NK-92 (cell line): ENCODE measurements around the gene OCA2.
"Not testable (repeated sequence)": the region's sequence is repeated elsewhere in the genome, so short reads cannot be mapped to it uniquely, and the experiment has no call there.

Experiments
- DNase-seq: peaks from one replicate; lab custom pipeline; 2025; ENCODE audit not compliant: unreplicated experiment; lab: John Stamatoyannopoulos, UW

The OCA2 gene

GRCh38 chr15:28121577-28121976, 22.5 kb upstream of the OCA2 start:
- DNase-seq, result not testable (repeated sequence)

GRCh38 chr15:28120359-28120640, 21.2 kb upstream of the OCA2 start:
- DNase-seq, result no peak

GRCh38 chr15:28118531-28118930, 19.4 kb upstream of the OCA2 start:
- no peak for DNase-seq

- DNase-seq, result no peak
These were observed 19.0 kb upstream of the OCA2 start for GRCh38 chr15:28118083-28118482.

- no peak for DNase-seq
These were observed 18.4 kb upstream of the OCA2 start for GRCh38 chr15:28117432-28117990.

- DNase-seq, result no peak
These were observed 17.7 kb upstream of the OCA2 start for GRCh38 chr15:28116521-28117431.

- no peak for DNase-seq
These were observed 16.8 kb upstream of the OCA2 start for GRCh38 chr15:28115871-28116270.

- no peak for DNase-seq
These were observed 15.9 kb upstream of the OCA2 start for GRCh38 chr15:28114721-28115622.

- no peak for DNase-seq
These were observed 15.0 kb upstream of the OCA2 start for GRCh38 chr15:28114114-28114455.

- DNase-seq, result no peak
These were observed 14.4 kb upstream of the OCA2 start for GRCh38 chr15:28113394-28114113.

- no peak for DNase-seq
These were observed 13.8 kb upstream of the OCA2 start for GRCh38 chr15:28112962-28113361.

GRCh38 chr15:28112101-28112760, 13.1 kb upstream of the OCA2 start:
- DNase-seq, result no peak

GRCh38 chr15:28111543-28111942, 12.4 kb upstream of the OCA2 start:
- no peak for DNase-seq

GRCh38 chr15:28110481-28110881, 11.4 kb upstream of the OCA2 start:
- no peak for DNase-seq

- DNase-seq, result no peak
These were observed 10.7 kb upstream of the OCA2 start for GRCh38 chr15:28109626-28110455.

GRCh38 chr15:28107904-28108275, 8.8 kb upstream of the OCA2 start:
- no peak for DNase-seq

- DNase-seq, result no peak
These were observed 8.2 kb upstream of the OCA2 start for GRCh38 chr15:28107111-28107903.

GRCh38 chr15:28106294-28107110, 7.4 kb upstream of the OCA2 start:
- DNase-seq, result no peak
